ENCODE data around the gene RIN3. TPM values are rescaled to one million over a fixed set of nuclear protein-coding genes. Genes with fewer than 3 reads are reported as not detected.
"Not testable (repeated sequence)": the region's sequence is repeated elsewhere in the genome, so short reads cannot be mapped to it uniquely, and the experiment has no call there.

RIN3 gene
- total RNA-seq, 2 donors from 2014 or later: 47.4 to 54.2 TPM

- H3K4me3 ChIP-seq: no peak overlapping the region
- ATAC-seq (ENCODE audit: insufficient number of reproducible peaks, low FRiP score, low read depth) (no peak), DNase-seq (ENCODE audit: low spot score) (no peak)
- H3K36me3 ChIP-seq: no peaks in the 10 kb centered on the region
- H3K27ac ChIP-seq: peak overlapping the region in 1 of 2 donors; percentile 15
- no peaks in the 10 kb centered on the region for H3K27me3 ChIP-seq (replicated peaks; ENCODE audit: insufficient read depth)
- H3K9me3 ChIP-seq: no peaks in the 10 kb centered on the region
- no peak for TF ChIP-seq CTCF (IDR thresholded peaks at IDR 0.05)
- peaks cover 0 to 12% of the 10 kb centered on the region in 2 donors for H3K4me1 ChIP-seq (ENCODE audit: control insufficient read depth in 1 of 2, low read depth in 2 of 2)
These were observed 124.7 kb downstream of the RIN3 start for GRCh38 chr14:92638266-92638665.

DNA sequence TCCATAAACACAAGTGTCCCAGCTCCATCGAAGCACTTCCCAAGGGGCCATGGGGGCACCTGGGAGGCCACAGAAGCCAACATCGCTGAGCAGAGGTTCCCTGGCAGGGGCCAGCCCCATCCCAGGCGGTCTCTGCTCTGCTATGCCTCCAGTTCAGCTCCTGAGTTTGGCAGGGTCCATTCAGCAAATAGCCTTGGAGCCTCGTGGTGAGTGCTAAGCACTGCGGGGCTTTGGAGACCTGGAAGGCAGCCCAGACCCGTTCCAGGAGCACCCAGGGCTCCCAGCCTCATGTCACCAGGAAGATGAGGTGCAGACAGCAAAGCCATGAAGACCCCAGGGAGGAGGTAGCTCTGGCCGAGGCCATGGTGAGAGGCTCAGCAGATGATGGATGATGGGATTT, 125.3 kb downstream of the RIN3 start:
- H3K9me3 ChIP-seq: no peaks in the 10 kb centered on the region
- DNase-seq (ENCODE audit: low spot score) (no peak), ATAC-seq (ENCODE audit: insufficient number of reproducible peaks, low FRiP score, low read depth) (no peak)
- TF ChIP-seq CTCF (IDR thresholded peaks at IDR 0.05): no peak
- peaks cover 0 to 8% of the 10 kb centered on the region in 2 donors for H3K4me1 ChIP-seq (ENCODE audit: control insufficient read depth in 1 of 2, low read depth in 2 of 2)
- H3K27ac ChIP-seq: peak overlapping the region in 1 of 2 donors; percentile 15
- H3K27me3 ChIP-seq (replicated peaks; ENCODE audit: insufficient read depth): no peaks in the 10 kb centered on the region
- no peaks in the 10 kb centered on the region for H3K36me3 ChIP-seq
- H3K4me3 ChIP-seq: no peak overlapping the region

DNA sequence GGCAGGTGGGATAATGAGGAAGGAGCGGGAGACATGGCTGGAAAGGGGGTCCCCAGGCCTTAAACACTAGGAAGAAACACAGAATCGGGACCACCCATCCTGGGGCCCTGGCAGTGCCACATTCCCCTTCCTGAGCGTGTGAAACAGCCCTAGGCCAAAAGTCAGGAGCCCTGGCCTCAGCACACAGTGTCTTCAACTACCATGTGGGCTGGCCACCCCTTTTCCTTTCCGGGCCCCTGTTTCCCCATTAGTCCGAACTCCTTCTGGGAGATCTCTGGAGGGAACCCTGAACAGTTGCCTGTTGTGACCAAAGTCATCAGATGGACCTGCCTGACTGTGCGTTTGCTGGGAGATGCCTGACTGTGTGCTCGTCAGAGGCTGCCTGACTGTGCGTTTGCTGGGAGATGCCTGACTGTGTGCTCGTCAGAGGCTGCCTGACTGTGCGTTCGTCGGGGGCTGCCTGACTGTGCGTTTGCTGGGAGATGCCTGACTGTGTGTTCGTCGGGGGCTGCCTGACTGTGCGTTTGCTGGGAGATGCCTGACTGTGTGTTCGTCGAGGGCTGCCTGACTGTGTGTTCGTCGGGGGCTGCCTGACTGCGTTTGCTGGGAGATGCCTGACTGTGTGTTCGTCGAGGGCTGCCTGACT, 126.0 kb downstream of the RIN3 start:
- H3K4me3 ChIP-seq; ATAC-seq (ENCODE audit: insufficient number of reproducible peaks, low FRiP score, low read depth); DNase-seq (ENCODE audit: low spot score); H3K9me3 ChIP-seq; H3K27me3 ChIP-seq (replicated peaks; ENCODE audit: insufficient read depth); H3K27ac ChIP-seq; H3K4me1 ChIP-seq (ENCODE audit: control insufficient read depth in 1 of 2, low read depth in 2 of 2); H3K36me3 ChIP-seq: not testable (repeated sequence)

DNA sequence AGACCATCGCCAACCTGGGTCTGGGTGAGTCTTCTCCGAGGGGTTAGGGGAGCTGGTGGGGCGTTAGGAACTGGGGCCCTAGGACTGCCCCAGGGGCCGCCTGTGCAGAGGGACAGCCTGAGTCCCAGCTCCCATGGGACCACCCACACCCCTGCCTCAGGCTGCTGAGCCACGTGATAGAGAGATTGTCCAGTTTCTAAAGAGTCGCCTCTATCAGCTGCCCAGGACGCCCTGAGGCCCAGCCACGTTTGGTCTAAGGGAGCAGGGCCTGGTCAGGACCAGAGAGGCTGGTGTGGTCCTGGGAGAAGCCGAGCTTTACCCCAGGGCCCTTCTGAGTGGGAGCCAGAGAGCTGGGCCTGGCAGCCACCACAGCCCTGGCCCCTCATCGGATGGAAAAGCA, 127.7 kb downstream of the RIN3 start:
- Histone ChIP-seq H3K9me3 (no peaks in the 10 kb centered on the region), H3K36me3 (no peaks in the 10 kb centered on the region), H3K4me1 (ENCODE audit: control insufficient read depth in 1 of 2, low read depth in 2 of 2) (peaks cover 3 to 11% of the 10 kb centered on the region in 2 donors), H3K4me3 (no peak overlapping the region), H3K27ac (no peak overlapping the region), H3K27me3 (replicated peaks; ENCODE audit: insufficient read depth) (no peaks in the 10 kb centered on the region)
- ATAC-seq (ENCODE audit: insufficient number of reproducible peaks, low FRiP score, low read depth) (no peak), DNase-seq (ENCODE audit: low spot score) (no peak)
- TF ChIP-seq CTCF (IDR thresholded peaks at IDR 0.05): no peak

GRCh38 chr14:92644171-92644969, 130.8 kb downstream of the RIN3 start:
- ATAC-seq (ENCODE audit: insufficient number of reproducible peaks, low FRiP score, low read depth): no peak

More at GRCh38 chr14:92644171-92644969, 130.8 kb downstream of the RIN3 start:
- no peak for DNase-seq (ENCODE audit: low spot score)
- peaks cover 25 to 34% of the 10 kb centered on the region in 2 donors for H3K4me1 ChIP-seq (ENCODE audit: control insufficient read depth in 1 of 2, low read depth in 2 of 2)
- no peaks in the 10 kb centered on the region for H3K9me3 ChIP-seq
- no peaks in the 10 kb centered on the region for H3K27me3 ChIP-seq (replicated peaks; ENCODE audit: insufficient read depth)
- no peak overlapping the region for H3K4me3 ChIP-seq
- H3K36me3 ChIP-seq: no peaks in the 10 kb centered on the region
- no peak for TF ChIP-seq CTCF (IDR thresholded peaks at IDR 0.05)
- H3K27ac ChIP-seq: peak overlapping the region; percentile 39 to 47

All from thoracic aorta (tissue), 2 donors.